ENCODE measurements around the gene NAB2. TPM values are rescaled to one million over a fixed set of nuclear protein-coding genes. Genes with fewer than 3 reads are reported as not detected.

The NAB2 gene
- total and polyA plus RNA-seq, 2 donors (not counting 3 experiments of a cell fraction or from before 2014, with no cell fraction given), result 14.6 to 15.9 TPM

DNA sequence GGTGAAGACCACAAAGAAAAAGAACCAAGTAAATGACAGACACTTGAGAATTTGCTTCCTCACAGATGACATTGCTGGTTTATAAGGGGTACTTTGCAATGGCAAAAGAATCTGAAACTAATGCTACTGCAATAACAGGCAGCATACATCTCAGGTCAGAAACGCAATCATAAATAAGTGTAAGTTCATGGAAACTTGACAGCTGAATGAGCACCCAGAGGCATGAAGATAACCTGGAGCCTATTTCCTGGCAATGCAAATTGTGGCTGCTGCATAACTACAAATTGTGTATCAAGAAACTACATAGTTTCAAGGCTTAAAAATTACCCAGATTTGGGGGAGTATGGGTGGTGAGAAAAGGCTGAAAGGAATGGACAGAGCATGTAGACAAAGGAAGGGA is 30.5 kb upstream of the NAB2 start:
- H3K9me1 ChIP-seq (replicated peaks; ENCODE audit: control insufficient read depth, extremely low read depth, insufficient read depth, low read length), result no peaks in the 10 kb centered on the region
- dilution Hi-C loops (cut with MboI; ENCODE audit: extremely low pct_ligation_motif_present, low sequenced_read_pairs), result no loop called here
- FAIRE-seq (peak; percentile 38), DNase-seq (ENCODE audit: low read depth, low spot score) (no peak)
- ChIA-PET POLR2A (no interaction called here), CTCF (interaction anchor here (2.3 to 3.0 kb wide), 3 partner anchors 11 to 57 kb away, joined by 8 to 22 read pairs (median 11); no protein-coding TSS in a partner anchor)
- BruUV-seq (replicated peaks), result no TSS peak
- H3K79me2 ChIP-seq (ENCODE audit: control insufficient read depth, insufficient read depth, low read length), result no peaks in the 10 kb centered on the region
- intact Hi-C loops (cut with micrococcal nuclease), result no loop called here
- no peak for TF ChIP-seq FOS (IDR thresholded peaks at IDR 0.05; ENCODE audit: borderline replicate concordance, insufficient read depth, low read length)
- TF ChIP-seq EZH2 (IDR thresholded peaks at IDR 0.05; ENCODE audit: borderline replicate concordance, low read depth, low read length, severe bottlenecking), result no peak
- TF ChIP-seq, protein P1, sequence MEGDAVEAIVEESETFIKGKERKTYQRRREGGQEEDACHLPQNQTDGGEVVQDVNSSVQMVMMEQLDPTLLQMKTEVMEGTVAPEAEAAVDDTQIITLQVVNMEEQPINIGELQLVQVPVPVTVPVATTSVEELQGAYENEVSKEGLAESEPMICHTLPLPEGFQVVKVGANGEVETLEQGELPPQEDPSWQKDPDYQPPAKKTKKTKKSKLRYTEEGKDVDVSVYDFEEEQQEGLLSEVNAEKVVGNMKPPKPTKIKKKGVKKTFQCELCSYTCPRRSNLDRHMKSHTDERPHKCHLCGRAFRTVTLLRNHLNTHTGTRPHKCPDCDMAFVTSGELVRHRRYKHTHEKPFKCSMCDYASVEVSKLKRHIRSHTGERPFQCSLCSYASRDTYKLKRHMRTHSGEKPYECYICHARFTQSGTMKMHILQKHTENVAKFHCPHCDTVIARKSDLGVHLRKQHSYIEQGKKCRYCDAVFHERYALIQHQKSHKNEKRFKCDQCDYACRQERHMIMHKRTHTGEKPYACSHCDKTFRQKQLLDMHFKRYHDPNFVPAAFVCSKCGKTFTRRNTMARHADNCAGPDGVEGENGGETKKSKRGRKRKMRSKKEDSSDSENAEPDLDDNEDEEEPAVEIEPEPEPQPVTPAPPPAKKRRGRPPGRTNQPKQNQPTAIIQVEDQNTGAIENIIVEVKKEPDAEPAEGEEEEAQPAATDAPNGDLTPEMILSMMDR (IDR thresholded peaks at IDR 0.05; ENCODE audit: extremely low read depth in 1 of 2, insufficient read depth in 1 of 2, low read depth in 1 of 2, low read length in 2 of 2), result no peak
- no peak for TF ChIP-seq GATA2 (IDR thresholded peaks at IDR 0.05; ENCODE audit: insufficient read depth, insufficient read length, low read depth, low read length)
- no peaks in the 10 kb centered on the region for H3K4me1 ChIP-seq (ENCODE audit: control insufficient read depth, extremely low read depth, insufficient read depth, low read length)
- no peak overlapping the region for H3K4me2 ChIP-seq (ENCODE audit: insufficient read depth, low read length)
- no peak overlapping the region for H2AFZ ChIP-seq (ENCODE audit: low read depth, low read length)
- H3K27me3 ChIP-seq (ENCODE audit: control insufficient read depth in 2 of 2, insufficient read depth in 2 of 2, low read length in 2 of 2), result no peaks in the 10 kb centered on the region
- H4K20me1 ChIP-seq (replicated peaks; ENCODE audit: control insufficient read depth, extremely low read depth, insufficient read depth, low read length), result no peaks in the 10 kb centered on the region
- no peak overlapping the region for H3K9ac ChIP-seq (replicated peaks; ENCODE audit: extremely low read depth, insufficient read depth, low read length)
- H3K9me3 ChIP-seq (replicated peaks; ENCODE audit: control insufficient read depth, insufficient read depth, low read length), result no peaks in the 10 kb centered on the region
- no peak overlapping the region for H3K4me3 ChIP-seq (replicated peaks in 1 of 3; ENCODE audit: insufficient read depth in 1 of 3, low read depth in 1 of 3, low read length in 3 of 3)
- no peak overlapping the region for H3K27ac ChIP-seq (ENCODE audit: insufficient read depth, low read depth, low read length)
- H3K36me3 ChIP-seq (ENCODE audit: control insufficient read depth in 2 of 2, extremely low read depth in 1 of 2, insufficient read depth in 2 of 2, low read length in 2 of 2), result peaks cover 6 to 14% of the 10 kb centered on the region in 2 experiments

Measured in endothelial cell of umbilical vein (primary cell).